Fibroblast of skin of right quadriceps (primary cell): Measurements from ENCODE around the gene TEX38.
"Not testable (repeated sequence)": the region's sequence is repeated elsewhere in the genome, so short reads cannot be mapped to it uniquely, and the experiment has no call there.

ENCODE experiments used
- DNase-seq: peaks from one replicate; pipeline ENCODE4 v3.0.0-alpha.2; 2013

The TEX38 gene

DNA sequence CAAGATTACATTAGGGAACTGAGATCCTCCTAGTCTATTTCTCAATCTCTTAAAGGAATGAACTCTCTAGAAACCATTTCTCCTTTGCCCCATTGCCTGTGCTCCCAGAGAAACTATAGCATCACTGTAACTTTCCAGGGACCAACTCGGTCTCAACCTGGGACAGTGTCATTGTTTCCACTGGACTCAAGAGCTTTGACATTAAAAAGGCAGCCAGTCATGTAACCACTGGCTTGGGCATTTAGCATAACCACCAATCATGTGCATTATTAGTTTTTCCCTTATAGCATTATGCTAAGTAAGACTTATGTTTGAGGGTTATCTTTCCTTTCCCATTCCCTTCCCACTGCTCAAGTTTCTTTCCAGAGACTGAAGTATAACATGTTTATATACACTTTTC, 18.2 kb downstream of the TEX38 start:
- no peak for DNase-seq

DNA sequence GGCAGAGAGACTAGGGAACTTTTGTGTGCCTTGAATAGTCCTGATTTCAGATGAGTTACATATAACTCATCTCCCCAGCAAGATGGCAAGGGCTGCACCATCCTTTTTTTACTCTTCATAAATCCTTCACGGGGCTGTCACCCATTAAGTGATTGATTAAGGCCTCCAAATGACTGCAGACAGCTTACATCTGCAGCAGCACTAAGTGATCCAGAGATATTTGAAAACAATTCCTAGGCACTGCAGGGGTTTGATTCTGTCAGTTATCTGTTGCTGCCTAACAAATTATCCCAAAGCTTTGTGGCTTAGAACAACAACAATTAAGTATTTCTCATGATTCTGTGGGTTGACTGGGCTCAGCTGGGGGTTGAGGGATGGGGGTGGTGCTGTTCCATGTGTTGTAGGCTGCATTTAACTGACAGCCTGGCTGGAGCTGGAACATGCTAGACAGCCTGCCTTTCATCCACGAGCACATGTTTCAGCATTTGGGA, 19.3 kb downstream of the TEX38 start:
- DNase-seq = peak; percentile 57

DNA sequence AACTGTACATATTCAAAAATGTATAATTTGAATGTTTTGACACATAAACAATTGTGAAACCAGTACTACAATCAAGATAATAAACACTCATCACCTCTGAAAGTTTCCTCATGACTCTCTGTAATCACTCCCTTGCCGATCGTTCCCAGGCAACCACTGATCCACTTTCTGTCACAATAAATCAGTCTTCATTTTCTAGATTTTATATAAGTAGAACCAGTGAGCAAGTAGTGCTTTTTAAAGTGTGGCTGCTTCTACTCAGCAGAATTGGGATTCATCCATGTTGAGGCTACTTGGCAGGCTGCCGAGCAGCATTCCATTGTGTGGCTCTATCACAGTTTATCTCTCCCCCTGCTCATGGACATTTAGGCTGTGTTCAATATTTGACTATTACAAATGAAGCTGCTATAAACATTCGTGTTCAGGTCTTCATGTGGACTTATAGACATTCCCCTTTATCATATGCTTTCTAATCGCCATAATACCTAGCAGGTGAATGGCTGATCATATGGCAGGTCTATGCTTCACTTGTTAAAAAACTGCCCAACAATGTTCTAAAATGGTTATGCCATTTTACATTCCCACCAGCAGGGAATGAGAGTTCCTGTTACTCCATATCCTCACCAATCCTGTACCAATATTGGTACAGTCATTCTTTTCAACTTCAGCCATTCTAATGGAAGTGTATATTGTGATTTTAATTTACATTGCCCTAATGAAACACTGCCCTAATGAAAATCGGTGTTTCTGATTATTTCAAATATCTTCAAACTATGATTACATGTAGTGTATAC, 20.5 kb downstream of the TEX38 start:
- peak; percentile 30 for DNase-seq

DNA sequence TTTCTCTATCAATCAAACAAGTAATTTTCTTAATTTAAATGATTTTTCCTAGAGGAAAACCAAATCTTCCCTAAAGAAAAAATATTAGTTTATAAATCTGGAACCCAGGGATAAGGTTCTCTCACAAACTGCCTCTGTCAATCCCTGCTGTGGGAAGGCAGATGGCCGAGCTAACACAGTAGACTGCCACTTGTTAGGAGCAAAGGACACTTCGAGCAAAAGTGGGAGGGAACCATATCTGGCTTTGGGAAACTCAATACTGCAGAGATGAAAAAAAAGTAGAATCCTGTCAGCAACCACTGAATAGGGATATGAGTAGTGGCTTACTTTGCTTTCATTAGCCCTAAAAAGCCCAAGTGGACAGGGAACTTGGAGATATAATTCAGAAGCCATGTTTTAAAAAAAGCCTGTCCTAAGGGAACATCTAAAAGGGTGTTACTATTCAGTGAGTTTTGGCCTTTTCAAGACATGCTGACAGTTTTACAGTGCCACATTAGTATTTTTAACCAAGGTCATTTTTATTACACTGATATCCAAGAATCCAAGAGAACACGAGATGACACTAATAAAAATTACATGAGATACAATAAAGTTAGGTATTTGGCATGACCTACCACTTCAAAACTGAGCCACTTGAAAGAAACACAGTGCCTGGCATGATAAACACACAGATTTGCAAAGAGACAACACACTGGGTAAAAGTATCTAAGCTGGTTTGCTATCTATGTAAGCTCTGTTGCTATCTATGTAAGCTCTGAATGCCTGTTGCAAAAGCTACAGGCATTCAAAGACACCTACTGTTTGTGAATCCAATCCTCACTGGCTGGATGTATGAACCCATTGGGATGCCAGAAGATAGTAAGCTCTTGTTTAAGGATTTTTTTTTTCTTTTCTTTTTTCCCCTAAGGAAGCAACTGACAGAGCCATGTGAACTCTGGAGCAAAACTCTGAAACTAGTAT, 21.4 kb downstream of the TEX38 start:
- DNase-seq = no peak

DNA sequence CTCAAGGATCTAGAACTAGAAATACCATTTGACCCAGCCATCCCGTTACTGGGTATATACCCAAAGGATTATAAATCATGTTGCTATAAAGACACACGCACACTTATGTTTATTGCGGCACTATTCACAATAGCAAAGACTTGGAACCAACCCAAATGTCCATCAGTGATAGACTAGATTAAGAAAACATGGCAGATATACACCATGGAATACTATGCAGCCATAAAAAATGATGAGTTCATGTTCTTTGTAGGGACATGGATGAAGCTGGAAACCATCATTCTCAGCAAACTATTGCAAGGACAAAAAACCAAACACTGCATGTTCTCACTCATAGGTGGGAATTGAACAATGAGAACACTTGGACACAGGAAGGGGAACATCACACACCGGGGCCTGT, 23.0 kb downstream of the TEX38 start:
- DNase-seq = not testable (repeated sequence)

DNA sequence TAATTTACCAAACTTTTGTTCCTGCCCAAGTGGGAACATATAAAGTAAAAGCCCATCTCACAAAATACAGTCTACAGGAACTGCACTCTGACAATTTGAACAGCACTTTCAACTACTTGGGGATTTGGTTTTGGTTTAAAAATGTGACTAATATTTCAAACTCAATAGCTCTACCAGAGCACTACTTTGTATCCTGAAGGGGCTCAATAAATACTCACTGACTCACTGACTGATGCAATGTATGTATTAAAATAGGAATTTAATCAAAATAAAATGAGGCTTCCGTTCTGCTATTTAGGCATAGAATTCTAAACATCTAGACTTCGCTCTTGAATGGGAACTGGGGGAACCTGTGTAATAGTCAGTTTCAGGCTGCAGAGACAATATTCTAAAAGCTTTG, 25.4 kb downstream of the TEX38 start:
- DNase-seq = peak; percentile 16

DNA sequence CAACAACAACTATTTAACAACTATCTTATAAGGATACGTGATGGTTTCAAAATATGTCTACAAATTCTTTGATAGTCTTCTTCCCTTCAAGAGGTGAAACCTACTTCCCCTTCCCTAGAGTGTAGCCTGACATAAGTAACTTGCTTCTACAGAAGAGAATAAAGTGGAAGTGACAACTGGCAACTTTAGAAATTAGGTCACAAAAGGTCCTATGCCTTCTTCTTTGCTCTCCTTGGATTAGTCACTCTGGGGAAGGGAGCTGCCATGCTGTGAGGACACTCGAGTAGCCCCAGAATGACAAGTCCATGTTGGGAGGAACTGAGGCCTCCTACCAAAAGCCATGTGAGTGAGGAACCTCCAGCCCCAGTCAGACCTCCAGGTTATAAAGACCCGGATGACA, 28.0 kb downstream of the TEX38 start:
- no peak for DNase-seq

DNA sequence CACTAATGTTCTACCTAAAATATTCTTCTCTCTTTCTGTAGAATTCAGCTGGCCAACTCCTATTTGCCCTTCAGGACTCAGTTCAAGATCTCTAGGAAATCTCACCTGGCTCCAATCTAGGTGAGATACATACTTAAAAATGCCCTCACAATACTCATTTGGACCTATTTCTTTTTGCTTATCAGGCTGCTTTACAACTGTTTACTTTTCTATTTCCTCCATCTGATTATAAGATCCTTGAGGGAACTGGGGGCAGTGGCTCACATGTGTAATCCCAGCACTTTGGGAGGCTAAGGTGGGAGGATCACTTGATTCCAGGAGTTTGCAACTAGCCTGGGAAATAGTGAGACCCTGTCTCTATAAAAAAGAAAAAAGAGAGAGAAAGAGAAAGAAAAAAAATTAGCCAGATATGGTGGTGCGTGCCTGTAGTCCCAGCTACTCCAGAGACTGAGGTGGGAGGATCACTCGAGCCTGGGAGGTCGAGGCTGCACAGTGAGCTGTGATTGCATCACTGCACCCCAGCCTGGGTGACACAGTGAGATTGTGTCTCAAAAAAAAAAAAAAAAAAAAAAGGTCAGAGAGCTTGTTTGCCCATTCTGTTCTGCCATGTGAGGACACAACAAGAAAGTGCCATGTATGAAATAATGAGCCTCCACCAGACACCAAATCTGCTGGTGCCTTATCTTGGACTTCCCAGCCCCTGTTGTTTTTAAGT, 32.4 kb downstream of the TEX38 start:
- DNase-seq = no peak

DNA sequence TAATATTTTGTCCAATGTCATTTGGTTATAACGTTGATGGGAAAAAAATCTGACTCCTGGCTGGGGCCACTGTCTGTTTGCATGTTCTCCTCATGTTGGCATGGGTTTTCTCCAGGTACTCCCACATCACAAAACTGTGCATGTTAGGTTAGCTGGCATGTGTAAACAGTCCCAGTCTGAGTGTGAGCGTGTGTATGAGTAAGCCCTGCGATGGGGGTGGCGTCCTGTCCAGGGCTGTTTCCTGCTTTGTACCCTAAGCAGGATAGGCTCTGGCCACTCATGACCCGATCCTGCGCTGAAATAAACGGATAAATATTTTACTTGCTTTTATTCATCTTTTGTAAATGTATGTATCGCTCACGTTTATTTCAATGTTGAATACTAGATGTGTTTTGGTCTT, 33.8 kb downstream of the TEX38 start:
- no peak for DNase-seq

DNA sequence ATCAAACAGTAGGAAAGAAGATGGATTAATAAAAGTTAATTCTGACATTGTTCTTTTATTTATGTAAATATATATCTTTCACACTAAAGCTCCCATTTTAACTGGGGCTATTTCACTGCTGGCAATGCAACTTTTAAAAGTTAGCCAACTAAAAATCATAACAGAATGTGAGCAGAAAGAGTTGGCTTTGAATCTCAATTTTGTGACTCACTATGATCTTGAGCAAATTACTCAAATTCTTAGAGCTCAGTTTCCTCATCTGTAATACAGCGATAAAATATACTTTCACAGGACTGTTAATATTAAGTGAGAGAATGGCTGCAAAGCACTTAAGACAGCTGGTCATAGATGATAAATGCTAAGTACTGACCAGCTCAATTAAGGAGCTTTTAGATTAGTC, 36.5 kb downstream of the TEX38 start:
- DNase-seq = no peak

DNA sequence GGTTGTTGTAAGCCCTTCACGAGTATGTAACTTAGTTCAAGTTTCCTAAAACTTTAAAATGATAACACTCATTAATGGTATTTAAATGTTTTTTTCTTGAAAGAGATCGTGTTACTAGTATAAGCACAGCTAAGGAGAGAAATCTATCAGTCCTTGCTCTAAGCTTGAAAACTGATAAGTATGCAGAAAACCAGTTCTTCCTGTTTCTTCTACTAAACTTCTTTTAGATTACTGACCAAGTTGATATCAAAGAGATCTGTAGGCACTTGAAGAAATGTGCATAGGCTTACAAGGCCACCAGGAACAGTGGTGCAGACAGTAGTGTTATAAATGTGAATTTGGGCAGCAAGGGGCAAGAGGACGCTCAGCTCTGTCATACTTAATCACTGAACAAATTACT, 43.3 kb downstream of the TEX38 start:
- DNase-seq = no peak

DNA sequence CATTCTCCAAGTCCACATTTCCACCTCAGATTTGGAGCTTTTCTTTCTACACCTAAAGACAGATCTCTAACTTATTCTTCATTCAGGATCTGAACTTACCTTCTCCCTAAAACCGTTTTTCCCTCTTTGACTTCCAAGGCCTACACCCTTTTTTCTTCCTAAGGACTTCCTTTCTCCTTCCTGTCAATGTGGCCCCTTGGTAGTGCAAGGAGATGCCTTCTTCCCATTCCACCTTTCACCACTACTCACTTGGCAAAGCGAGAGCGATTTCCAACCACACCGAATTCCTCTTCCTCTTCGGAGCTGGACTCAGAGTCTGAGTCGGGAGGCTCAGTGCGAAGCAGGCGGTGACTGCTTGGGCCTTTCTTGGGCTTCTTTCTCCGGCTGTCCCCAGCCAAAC, 46.0 kb downstream of the TEX38 start:
- no peak for DNase-seq

DNA sequence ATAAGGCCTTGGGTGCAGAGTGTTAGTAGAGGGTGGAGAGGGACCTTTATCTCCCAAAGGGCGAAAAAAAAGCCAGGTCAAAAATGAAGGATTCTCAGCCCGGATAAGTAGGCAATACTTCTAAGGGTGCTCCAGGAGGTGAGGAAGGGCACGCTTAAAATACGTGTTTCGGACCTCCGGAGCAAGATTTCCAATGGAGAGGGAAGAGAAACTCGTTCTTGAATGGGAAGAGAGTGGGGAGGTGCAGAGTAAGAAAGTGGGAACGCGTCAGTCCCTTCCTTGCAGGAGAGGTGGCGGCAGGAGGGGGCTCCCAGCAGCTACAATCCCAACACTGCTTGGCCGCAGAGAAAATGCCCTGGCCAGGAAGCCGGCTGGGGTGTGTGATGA, 46.7 kb downstream of the TEX38 start:
- DNase-seq = no peak

DNA sequence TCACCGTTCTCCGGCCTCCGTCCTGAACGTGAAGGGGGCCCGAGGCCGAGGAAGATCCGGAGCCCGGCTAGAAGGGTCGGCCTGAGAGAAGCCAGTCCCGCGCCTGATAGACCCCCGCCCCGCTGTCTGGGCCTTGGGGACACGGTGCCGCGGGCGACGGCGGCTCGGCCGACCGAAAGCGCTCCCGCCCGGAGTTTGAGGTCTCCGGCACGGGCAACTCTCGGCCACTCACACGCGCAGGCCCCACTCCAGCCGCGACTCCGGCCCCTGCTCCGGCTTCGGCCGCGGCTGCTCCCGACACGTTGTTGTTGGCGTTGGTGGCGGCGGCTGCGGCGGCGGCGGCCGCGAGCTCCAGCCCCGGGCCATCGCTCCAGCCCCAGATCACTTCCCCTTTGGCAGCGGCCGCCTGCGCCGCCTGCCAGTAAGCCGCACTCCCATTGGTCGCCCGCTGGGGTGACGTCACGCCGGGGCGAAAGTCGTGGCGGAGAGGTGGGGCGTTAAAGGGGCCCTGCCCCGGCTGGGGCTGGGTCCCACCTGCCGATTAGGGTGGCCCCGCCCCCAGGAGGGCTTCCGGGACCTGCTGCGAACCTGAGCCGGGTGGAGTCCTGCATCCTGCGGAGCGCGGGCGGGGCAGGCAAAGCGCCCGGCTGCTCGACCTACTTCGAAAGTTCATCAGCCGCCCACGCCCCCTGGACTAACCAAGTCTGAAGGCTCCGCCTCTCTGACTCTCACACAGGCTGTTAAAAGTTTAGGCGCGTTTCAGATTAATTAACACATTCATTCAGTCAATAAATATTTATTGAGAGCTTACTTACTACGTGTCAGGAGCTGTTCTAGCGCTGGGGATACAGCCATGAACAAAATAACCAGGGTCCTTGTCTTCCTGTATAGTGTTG, 47.3 kb downstream of the TEX38 start, which contains the start of gene EFCAB14:
TSS of gene EFCAB14 (minus strand) at position 388 of the 896 bp plus-strand sequence. CDS start 1,027 bp downstream, outside the sequence.
- DNase-seq = peak; percentile 85

DNA sequence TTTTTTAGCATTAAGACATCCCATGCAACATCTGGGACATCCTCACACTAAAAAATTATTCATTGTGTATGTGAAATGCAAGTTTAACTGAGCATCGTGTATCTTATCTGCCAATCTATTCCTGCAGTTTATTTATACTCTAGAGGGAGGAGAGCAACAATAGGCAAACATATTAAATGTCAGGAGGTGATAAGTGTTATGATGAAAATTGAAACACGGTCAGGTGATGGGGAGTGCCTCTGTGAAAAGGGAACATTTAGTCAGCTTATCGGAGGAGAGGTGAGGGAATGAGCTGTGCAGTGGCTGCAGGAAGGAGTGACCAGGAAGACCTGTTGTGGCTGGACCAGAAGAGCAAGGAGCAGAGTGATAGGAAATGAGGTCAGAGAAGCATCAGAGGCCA, 48.0 kb downstream of the TEX38 start:
- no peak for DNase-seq

DNA sequence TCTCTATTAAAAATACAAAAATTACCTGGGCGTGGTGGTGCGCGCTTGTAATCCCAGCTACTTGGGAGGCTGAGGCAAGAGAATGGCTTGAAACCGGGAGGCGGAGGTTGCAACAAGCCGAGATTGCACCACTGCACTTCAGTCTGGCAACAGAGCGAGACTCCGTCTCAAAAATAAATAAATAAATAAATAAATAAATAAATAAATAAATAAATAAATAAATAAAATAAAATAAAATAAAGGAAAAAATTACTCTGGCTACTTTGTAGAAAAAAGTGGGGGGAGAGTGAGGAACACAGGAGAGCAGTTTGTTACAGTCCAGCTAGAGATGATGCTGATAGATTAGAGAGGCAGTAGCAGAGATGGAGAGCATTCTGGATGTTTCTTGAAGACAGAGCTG, 48.7 kb downstream of the TEX38 start:
- DNase-seq = not testable (repeated sequence)

DNA sequence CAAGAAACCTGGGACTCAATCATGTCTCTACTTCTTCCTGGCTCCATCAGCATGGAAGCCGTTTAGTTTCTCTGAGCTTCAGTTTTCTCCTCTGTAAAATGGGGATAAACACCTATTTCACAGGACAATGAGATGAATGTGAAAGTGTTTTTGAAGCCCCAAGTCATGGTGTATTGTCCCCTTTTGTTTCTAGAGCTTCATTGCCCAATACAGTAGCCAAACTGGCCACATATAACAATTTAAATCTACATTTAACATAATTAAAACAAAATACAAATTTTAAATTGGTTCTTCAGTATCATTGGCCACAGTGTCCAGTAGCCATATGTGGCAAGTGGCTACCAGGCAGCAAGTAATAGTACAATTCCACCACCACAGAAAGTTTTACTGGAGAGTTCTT, 49.5 kb downstream of the TEX38 start:
- no peak for DNase-seq

DNA sequence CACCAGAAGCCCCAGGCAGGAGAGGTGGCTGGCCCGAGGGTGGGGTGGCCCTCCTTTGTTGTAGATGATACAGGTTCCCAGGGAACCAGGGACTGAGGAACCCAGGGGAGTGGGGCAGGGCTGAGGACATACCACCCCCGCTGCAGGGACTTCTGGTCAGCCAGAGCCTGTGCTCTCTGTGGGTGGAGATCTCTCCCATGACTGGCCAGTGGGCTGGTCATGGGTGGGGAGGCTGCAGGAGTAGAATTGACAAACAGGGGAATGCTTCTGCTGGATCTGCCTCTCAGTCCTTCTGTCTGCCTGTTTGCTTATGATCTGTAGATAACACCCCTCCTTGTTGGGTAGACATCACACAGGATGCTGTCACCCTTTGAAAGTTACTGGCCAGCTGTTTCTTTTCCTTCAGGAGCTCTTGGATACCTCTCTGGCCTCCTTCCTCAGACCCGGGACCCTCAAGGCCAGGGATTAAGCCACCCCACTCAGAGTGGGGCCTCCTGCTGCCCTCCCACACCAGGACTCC, 50.1 kb downstream of the TEX38 start:
- DNase-seq = no peak
